ENCODE measurements around the gene TLE3.

DNA sequence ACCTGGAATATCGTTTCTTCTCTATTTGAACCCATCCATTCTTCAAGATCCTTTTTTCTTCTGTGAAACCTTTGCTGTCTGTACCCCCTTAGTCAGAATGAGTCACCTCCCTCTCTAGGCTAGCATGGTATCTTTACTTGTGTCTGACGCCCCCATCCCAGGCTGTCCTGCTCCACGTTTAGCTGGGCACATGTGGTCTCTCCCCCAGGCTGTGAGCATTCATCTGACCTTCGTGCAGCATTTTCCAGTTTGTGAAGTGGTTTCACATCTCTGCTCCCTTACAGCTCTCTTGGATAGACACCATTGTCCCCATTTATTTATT lies 14.3 kb upstream of the TLE3 start:
- TF ChIP-seq, protein P1, sequence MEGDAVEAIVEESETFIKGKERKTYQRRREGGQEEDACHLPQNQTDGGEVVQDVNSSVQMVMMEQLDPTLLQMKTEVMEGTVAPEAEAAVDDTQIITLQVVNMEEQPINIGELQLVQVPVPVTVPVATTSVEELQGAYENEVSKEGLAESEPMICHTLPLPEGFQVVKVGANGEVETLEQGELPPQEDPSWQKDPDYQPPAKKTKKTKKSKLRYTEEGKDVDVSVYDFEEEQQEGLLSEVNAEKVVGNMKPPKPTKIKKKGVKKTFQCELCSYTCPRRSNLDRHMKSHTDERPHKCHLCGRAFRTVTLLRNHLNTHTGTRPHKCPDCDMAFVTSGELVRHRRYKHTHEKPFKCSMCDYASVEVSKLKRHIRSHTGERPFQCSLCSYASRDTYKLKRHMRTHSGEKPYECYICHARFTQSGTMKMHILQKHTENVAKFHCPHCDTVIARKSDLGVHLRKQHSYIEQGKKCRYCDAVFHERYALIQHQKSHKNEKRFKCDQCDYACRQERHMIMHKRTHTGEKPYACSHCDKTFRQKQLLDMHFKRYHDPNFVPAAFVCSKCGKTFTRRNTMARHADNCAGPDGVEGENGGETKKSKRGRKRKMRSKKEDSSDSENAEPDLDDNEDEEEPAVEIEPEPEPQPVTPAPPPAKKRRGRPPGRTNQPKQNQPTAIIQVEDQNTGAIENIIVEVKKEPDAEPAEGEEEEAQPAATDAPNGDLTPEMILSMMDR (IDR thresholded peaks at IDR 0.05; ENCODE audit: poor library complexity): no peak
- TF ChIP-seq EZH2 (IDR thresholded peaks at IDR 0.05; ENCODE audit: borderline replicate concordance) (no peak), EZH2phosphoT487 (IDR thresholded peaks at IDR 0.05; ENCODE audit: low read depth, severe bottlenecking, unreplicated experiment) (no peak)

Measured in hepatocyte (in vitro differentiated cells).